SK-N-MC (cell line): ENCODE data around the gene TMEM138.

ENCODE experiments used
- EZH2 ChIP-seq: fragments of 200-600 bp; sonication (generic); IDR thresholded peaks from one replicate; pipeline ENCODE4 v1.6.1; 2017; ENCODE audit warnings: antibody characterized with exemption
- POLR2AphosphoS5 ChIP-seq: IDR thresholded peaks from 2 replicates; pipeline ENCODE4 v1.6.1; 2012; ENCODE audit warnings: mild to moderate bottlenecking, low read depth, low read length, borderline replicate concordance

DNA sequence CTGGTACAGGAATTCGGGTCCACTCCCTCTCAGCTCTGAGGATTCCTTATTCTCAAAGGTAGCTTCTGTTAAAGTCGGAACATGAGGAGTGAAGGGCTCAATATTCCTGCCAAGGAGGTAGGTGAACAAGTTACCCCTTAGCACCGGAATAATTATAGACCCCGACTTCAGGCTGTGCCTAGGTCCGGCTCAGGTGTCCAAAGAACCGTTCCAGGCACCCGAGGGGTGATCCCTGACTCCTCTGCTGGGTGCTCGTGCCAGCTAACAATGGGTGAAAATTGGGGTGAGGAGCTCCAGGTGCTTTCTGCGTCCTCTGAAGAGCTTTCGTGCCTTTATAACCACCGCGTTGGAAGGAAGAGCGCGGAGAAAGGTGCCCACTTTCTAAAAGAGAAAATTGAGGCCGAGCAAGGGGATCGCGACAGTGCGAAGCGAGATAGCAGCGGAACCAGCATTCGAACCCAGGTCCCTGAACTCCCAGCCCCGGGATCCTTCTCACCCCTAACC lies 885 bp upstream of the TMEM138 start:
- no peak for TF ChIP-seq POLR2AphosphoS5
- TF ChIP-seq EZH2: no peak
